NB4 (cell line): ENCODE results near the gene PSKH1.

Experiments
- DNase-seq: peaks from one replicate; pipeline ENCODE4 v3.0.0; 2010; ENCODE audit warnings: low read depth
- H3K4me3 ChIP-seq: one replicate; pipeline ENCODE4 v1.5.1; 2011; ENCODE audit warnings: mild to moderate bottlenecking, low read depth, low read length, moderate library complexity
- MYC ChIP-seq: IDR thresholded peaks from 2 replicates; pipeline ENCODE4 v1.6.1; 2011; ENCODE audit warnings: low read depth, low read length
- POLR2A ChIP-seq: IDR thresholded peaks from 2 replicates; pipeline ENCODE4 v1.6.1; 2011; ENCODE audit warnings: mild to moderate bottlenecking; ENCODE audit not compliant: insufficient read length; ENCODE audit errors: extremely low read depth
- TF ChIP-seq, protein P1 (sequence below): IDR thresholded peaks from 2 replicates; pipeline ENCODE4 v1.6.1; 2011; ENCODE audit warnings: low read depth, low read length
- TF ChIP-seq, protein P2 (sequence below): IDR thresholded peaks from one replicate; pipeline ENCODE4 v1.5.1; 2012; ENCODE audit warnings: low read depth, low read length

The PSKH1 gene

GRCh38 chr16:67946128-67946569, 53.1 kb downstream of the PSKH1 start:
- H3K4me3 ChIP-seq = no peak overlapping the region
- DNase-seq = no peak
- TF ChIP-seq, protein P1, sequence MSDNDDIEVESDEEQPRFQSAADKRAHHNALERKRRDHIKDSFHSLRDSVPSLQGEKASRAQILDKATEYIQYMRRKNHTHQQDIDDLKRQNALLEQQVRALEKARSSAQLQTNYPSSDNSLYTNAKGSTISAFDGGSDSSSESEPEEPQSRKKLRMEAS = no peak
- no peak for TF ChIP-seq MYC
- TF ChIP-seq, protein P2, sequence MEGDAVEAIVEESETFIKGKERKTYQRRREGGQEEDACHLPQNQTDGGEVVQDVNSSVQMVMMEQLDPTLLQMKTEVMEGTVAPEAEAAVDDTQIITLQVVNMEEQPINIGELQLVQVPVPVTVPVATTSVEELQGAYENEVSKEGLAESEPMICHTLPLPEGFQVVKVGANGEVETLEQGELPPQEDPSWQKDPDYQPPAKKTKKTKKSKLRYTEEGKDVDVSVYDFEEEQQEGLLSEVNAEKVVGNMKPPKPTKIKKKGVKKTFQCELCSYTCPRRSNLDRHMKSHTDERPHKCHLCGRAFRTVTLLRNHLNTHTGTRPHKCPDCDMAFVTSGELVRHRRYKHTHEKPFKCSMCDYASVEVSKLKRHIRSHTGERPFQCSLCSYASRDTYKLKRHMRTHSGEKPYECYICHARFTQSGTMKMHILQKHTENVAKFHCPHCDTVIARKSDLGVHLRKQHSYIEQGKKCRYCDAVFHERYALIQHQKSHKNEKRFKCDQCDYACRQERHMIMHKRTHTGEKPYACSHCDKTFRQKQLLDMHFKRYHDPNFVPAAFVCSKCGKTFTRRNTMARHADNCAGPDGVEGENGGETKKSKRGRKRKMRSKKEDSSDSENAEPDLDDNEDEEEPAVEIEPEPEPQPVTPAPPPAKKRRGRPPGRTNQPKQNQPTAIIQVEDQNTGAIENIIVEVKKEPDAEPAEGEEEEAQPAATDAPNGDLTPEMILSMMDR = no peak
- TF ChIP-seq POLR2A = no peak

- TF ChIP-seq, protein P1 = no peak
- TF ChIP-seq POLR2A (no peak), MYC (no peak)
- TF ChIP-seq, protein P2 = no peak
- H3K4me3 ChIP-seq = no peak overlapping the region
- DNase-seq = no peak
Observed at GRCh38 chr16:67946966-67947558, 54.0 kb downstream of the PSKH1 start.

- H3K4me3 ChIP-seq = no peak overlapping the region
- no peak for DNase-seq
- TF ChIP-seq, protein P1 = no peak
- TF ChIP-seq MYC = no peak
- no peak for TF ChIP-seq POLR2A
- TF ChIP-seq, protein P2 = no peak
Observed at GRCh38 chr16:67948015-67948414, 55.0 kb downstream of the PSKH1 start.

DNA sequence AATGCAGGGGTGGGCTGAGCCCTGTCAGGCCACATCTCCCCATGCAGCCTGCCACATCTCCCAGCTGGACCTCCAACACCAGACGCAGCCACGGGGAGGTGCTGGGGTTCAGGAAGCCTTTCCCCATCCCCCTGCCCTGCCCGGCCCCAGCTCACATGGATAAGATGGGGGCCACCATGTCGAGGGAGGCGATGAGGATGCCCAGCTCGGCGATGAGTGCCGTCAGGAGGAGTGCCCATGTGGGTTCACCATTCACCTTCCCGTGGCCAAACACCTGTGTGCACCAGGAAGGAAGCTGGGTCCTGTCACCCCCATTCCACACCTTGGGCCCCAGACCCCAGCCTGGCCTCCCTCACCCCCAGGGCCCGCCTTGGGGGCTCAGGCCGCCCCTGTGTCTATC, 56.6 kb downstream of the PSKH1 start:
- TF ChIP-seq POLR2A (no peak), MYC (no peak)
- TF ChIP-seq, protein P2 = no peak
- H3K4me3 ChIP-seq = no peak overlapping the region
- DNase-seq = no peak

DNA sequence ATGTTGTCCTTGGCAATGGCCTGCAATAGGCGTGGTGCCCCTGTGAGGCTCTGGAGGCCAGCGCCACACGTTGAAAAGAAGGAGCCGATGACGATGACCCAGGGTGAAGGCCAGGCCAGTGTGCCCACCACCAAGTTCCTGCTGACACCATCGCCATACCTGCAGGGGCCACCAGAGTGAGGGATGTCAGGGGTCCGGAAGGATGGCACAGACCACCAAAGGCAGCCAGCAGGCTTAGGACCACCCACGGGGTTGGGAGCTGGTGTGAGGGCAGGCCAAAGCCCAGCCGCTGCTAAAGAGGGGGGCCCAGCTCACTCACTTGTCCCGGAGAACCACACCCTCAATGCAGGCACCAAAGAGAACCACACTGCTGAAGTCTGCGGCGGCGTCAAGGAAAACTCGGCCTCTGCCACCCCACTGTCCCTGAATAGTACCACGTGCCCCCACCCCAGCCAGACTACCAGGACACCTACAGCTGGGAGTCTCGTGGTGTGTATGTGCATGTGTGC, 57.3 kb downstream of the PSKH1 start:
- TF ChIP-seq POLR2A = no peak
- TF ChIP-seq, protein P2 = no peak
- TF ChIP-seq MYC = no peak
- H3K4me3 ChIP-seq = no peak overlapping the region
- DNase-seq = no peak

GRCh38 chr16:67951485-67951884, 58.4 kb downstream of the PSKH1 start:
- TF ChIP-seq MYC = no peak
- TF ChIP-seq, protein P2 = no peak
- TF ChIP-seq POLR2A = no peak
- TF ChIP-seq, protein P1 = no peak
- H3K4me3 ChIP-seq = no peak overlapping the region
- no peak for DNase-seq
